Smooth muscle cell (in vitro differentiated cells): Measurements from ENCODE around the gene RNF207. TPM values are rescaled to one million over a fixed set of nuclear protein-coding genes. Genes with fewer than 3 reads are reported as not detected.

Experiments used
- DNase-seq: peaks from one replicate; lab custom pipeline; 2025; ENCODE audit not compliant: unreplicated experiment; lab: John Stamatoyannopoulos, UW
- H2AFZ ChIP-seq: fragments of 200-600 bp; sonication (generic); 2 replicates; pipeline ENCODE4 v1.6.0; 2016; ENCODE audit warnings: antibody characterized with exemption, low read depth, mild to moderate bottlenecking
- H3F3A ChIP-seq: fragments of 200-600 bp; sonication (generic); 2 replicates; pipeline ENCODE4 v1.6.0; 2017; ENCODE audit warnings: antibody characterized with exemption, low read depth
- H3K27ac ChIP-seq: fragments of 200-600 bp; sonication (generic); 2 replicates; pipeline ENCODE4 v1.5.1; 2016; ENCODE audit warnings: low read depth, mild to moderate bottlenecking
- H3K27me3 ChIP-seq: fragments of 200-600 bp; sonication (generic); 2 replicates; pipeline ENCODE4 v1.6.1; 2016; ENCODE audit warnings: low read depth, mild to moderate bottlenecking
- H3K36me3 ChIP-seq: fragments of 200-600 bp; sonication (generic); 2 replicates; pipeline ENCODE4 v1.5.1; 2016; ENCODE audit warnings: low read depth
- H3K4me1 ChIP-seq: fragments of 200-600 bp; sonication (generic); 2 replicates; pipeline ENCODE4 v1.5.1; 2016; ENCODE audit warnings: low read depth
- H3K4me2 ChIP-seq: fragments of 200-600 bp; sonication (generic); 2 replicates; pipeline ENCODE4 v1.6.0; 2016; ENCODE audit warnings: mild to moderate bottlenecking
- H3K4me3 ChIP-seq: fragments of 200-600 bp; sonication (generic); 2 replicates; pipeline ENCODE4 v1.5.1; 2016; ENCODE audit warnings: mild to moderate bottlenecking
- H3K79me2 ChIP-seq: fragments of 200-600 bp; sonication (generic); 2 replicates; pipeline ENCODE4 v1.6.0; 2016; ENCODE audit warnings: low read depth, mild to moderate bottlenecking
- H3K9ac ChIP-seq: fragments of 200-600 bp; sonication (generic); 2 replicates; pipeline ENCODE4 v1.6.0; 2016; ENCODE audit warnings: low read depth
- H3K9me3 ChIP-seq: fragments of 200-600 bp; sonication (generic); replicated peaks from 2 replicates; pipeline ENCODE4 v1.5.1; 2016; ENCODE audit warnings: low read depth
- H4K20me1 ChIP-seq: fragments of 200-600 bp; sonication (generic); 2 replicates; pipeline ENCODE4 v1.6.0; 2016; ENCODE audit warnings: low read depth
- WGBS: methylation state at CpG from one replicate; pipeline ENCODE4 v1.1.7; 2016; ENCODE audit warnings: low lambda C conversion rate; 5-methylcytosine and 5-hydroxymethylcytosine counted together
- polyA plus RNA-seq: library from polyadenylated mRNA; unstranded; fragments of >200 nt; fragmentation: Nextera tagmentation; extraction: Ambion mirVana; gene quantifications from 2 replicates; pipeline ENCODE4 v1.2.1, GENCODE V29; 2016
- total RNA-seq: library from RNA; depleted of rRNA; stranded (reverse); fragments of >200 nt; gene quantifications from 2 replicates; pipeline ENCODE4 v1.2.3, GENCODE V29; 2014
- TF ChIP-seq, protein P1 (sequence below): fragments of 200-600 bp; sonication (generic); IDR thresholded peaks from 2 replicates; pipeline ENCODE4 v1.5.1; 2017; ENCODE audit warnings: borderline replicate concordance, mild to moderate bottlenecking, antibody characterized with exemption; ENCODE audit not compliant: insufficient read depth, poor library complexity, severe bottlenecking

The RNF207 gene
- total and polyA plus RNA-seq, 2 experiments from 2014 or later: 1.8 to 2.0 TPM

DNA sequence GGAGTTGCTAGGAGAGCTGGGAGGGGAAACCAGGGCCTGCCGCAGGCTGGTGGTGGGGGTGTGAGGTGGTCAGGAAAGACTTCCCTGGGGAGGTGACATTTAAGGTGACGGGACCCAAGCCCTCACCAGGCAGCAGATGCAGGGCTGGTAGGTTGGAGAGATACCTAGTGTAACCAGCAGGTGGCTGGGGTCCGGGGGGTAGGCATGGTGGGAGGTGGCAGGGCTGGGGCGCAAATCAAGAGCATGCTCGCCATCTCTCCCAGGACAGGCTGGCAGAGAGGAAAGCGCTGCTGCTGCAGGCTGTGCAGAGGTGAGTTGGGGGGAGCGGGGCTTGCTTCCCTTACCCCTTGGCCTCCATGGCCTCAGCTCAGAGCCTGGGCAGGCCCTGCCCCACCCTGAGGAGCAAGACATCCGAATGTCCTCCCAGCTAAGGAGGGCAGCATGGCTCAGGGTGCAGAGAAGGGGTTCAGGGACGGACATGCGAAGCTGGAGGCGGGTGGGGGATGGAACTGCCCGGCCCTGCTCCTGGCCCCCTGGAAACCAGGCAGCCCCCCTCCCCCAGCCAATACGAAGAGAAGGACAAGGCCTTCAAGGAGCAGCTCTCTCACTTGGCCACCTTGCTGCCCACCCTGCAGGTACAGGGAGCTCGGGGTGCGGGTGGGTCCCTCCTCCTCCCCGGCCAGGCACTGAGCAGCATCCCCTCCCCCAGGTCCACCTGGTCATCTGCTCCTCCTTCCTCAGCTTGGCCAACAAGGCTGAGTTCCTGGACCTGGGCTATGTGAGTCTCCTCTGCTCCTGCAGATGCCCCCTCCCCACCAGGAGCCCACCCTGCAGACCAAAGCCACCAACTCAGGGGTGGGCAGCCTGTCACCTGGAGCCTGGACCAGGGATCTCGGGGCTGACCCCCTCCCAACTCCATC is 4.0 kb downstream of the RNF207 start:
- H3K9ac ChIP-seq: no peak overlapping the region
- H4K20me1 ChIP-seq: no peaks in the 10 kb centered on the region
- H3K9me3 ChIP-seq: no peaks in the 10 kb centered on the region
- H3K27me3 ChIP-seq: peaks cover 3% of the 10 kb centered on the region
- 86% methylated on average over 17 of the region's 17 CpGs for WGBS
- H3K36me3 ChIP-seq: no peaks in the 10 kb centered on the region
- H3K4me3 ChIP-seq: peak overlapping the region; percentile 54
- H3F3A ChIP-seq: no peaks in the 10 kb centered on the region
- no peak overlapping the region for H3K27ac ChIP-seq
- peak overlapping the region; percentile 94 for H3K4me2 ChIP-seq
- H2AFZ ChIP-seq: no peak overlapping the region
- DNase-seq: no peak
- no peaks in the 10 kb centered on the region for H3K79me2 ChIP-seq
- H3K4me1 ChIP-seq: peaks cover 20% of the 10 kb centered on the region
- TF ChIP-seq, protein P1, sequence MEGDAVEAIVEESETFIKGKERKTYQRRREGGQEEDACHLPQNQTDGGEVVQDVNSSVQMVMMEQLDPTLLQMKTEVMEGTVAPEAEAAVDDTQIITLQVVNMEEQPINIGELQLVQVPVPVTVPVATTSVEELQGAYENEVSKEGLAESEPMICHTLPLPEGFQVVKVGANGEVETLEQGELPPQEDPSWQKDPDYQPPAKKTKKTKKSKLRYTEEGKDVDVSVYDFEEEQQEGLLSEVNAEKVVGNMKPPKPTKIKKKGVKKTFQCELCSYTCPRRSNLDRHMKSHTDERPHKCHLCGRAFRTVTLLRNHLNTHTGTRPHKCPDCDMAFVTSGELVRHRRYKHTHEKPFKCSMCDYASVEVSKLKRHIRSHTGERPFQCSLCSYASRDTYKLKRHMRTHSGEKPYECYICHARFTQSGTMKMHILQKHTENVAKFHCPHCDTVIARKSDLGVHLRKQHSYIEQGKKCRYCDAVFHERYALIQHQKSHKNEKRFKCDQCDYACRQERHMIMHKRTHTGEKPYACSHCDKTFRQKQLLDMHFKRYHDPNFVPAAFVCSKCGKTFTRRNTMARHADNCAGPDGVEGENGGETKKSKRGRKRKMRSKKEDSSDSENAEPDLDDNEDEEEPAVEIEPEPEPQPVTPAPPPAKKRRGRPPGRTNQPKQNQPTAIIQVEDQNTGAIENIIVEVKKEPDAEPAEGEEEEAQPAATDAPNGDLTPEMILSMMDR: no peak

DNA sequence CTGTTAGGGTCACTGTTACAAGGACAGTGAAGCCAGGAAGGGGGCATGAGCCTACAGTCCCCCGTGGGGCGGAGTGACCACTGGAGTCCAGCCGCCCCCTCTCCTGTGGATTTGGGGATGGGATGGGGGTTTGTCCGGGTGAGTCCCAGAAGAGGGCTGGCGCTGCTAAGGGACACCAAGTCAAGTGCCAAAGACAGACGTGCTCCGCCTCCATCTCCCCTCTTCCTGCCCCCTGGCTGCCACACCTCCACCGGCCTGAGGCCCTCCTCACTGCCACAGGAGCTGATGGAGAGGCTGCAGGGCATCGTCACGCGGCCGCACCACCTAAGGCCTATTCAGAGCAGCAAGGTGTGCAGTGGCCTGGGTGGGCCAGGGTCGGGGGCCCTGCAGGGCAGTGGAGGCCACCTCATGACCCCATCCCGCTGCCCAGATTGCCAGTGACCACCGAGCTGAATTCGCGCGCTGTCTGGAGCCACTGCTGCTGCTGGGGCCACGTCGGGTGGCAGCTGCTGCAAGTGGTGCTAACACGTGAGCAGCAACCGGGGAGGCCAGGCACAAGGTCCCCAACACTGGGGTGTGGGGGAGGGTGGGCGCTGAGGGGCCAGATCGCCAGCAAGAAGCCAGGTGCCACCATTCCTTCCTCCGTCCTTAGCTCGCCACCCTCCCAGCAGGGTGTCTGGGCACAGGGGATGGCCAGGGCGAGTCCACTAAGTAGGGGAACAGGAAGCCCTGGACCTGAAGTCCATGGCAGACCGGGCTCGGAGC is 4.9 kb downstream of the RNF207 start:
- H3K4me2 ChIP-seq: no peak overlapping the region
- peaks cover 3% of the 10 kb centered on the region for H3K27me3 ChIP-seq
- no peak for DNase-seq
- TF ChIP-seq, protein P1: no peak
- no peak overlapping the region for H3K4me3 ChIP-seq
- no peaks in the 10 kb centered on the region for H3K79me2 ChIP-seq
- WGBS: 95% methylated on average over 28 of the region's 29 CpGs
- H3K27ac ChIP-seq: no peak overlapping the region
- no peaks in the 10 kb centered on the region for H3F3A ChIP-seq
- H4K20me1 ChIP-seq: no peaks in the 10 kb centered on the region
- H3K9ac ChIP-seq: no peak overlapping the region
- H3K36me3 ChIP-seq: no peaks in the 10 kb centered on the region
- H2AFZ ChIP-seq: no peak overlapping the region
- H3K4me1 ChIP-seq: peaks cover 18% of the 10 kb centered on the region
- no peaks in the 10 kb centered on the region for H3K9me3 ChIP-seq

DNA sequence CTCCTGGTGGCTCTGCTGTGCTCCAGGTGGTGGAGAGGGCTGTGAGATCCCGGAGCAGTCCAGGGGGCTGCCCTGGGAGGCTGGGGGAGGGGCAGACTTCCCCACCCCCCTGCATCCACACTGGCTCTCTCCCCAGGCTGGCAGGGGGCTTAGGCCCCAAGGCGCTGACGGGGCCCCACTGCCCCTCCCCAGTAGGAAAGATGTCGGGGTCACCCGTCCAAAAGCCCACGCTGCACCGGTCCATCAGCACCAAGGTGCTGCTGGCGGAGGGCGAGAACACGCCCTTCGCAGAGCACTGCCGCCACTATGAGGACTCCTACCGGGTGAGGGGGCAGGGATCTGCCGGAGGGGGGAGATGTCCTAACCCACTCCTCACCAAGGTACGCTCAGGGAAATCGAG is 5.8 kb downstream of the RNF207 start:
- Histone ChIP-seq H2AFZ (no peak overlapping the region), H3K79me2 (no peaks in the 10 kb centered on the region), H3K4me2 (no peak overlapping the region), H4K20me1 (no peaks in the 10 kb centered on the region), H3K36me3 (no peaks in the 10 kb centered on the region), H3K4me1 (peaks cover 9% of the 10 kb centered on the region), H3K9me3 (no peaks in the 10 kb centered on the region), H3K27ac (no peak overlapping the region), H3K27me3 (no peaks in the 10 kb centered on the region), H3K4me3 (no peak overlapping the region), H3K9ac (no peak overlapping the region), H3F3A (no peaks in the 10 kb centered on the region)
- TF ChIP-seq, protein P1: no peak
- WGBS: 95% methylated on average over 16 of the region's 16 CpGs
- DNase-seq: no peak
